ENCODE data around the gene CFHR3. TPM values are rescaled to one million over a fixed set of nuclear protein-coding genes. Genes with fewer than 3 reads are reported as not detected.
A peak's percentile ranks its signal among the peaks of the same experiment; 100 is the strongest.
"Not testable (repeated sequence)": the region's sequence is repeated elsewhere in the genome, so short reads cannot be mapped to it uniquely, and the experiment has no call there.

Gene CFHR3
- total RNA-seq, 4 donors from 2014 or later: 0.21 to 3.0 (median 0.62) TPM

GRCh38 chr1:196827860-196828259 lies 53.2 kb downstream of the CFHR3 start:
- TF ChIP-seq, protein P1, sequence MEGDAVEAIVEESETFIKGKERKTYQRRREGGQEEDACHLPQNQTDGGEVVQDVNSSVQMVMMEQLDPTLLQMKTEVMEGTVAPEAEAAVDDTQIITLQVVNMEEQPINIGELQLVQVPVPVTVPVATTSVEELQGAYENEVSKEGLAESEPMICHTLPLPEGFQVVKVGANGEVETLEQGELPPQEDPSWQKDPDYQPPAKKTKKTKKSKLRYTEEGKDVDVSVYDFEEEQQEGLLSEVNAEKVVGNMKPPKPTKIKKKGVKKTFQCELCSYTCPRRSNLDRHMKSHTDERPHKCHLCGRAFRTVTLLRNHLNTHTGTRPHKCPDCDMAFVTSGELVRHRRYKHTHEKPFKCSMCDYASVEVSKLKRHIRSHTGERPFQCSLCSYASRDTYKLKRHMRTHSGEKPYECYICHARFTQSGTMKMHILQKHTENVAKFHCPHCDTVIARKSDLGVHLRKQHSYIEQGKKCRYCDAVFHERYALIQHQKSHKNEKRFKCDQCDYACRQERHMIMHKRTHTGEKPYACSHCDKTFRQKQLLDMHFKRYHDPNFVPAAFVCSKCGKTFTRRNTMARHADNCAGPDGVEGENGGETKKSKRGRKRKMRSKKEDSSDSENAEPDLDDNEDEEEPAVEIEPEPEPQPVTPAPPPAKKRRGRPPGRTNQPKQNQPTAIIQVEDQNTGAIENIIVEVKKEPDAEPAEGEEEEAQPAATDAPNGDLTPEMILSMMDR (IDR thresholded peaks at IDR 0.05): peak in 3 of 5 experiments; percentile 16 to 32 (median 28)
- H3K27ac ChIP-seq; H3K36me3 ChIP-seq; H3K9me3 ChIP-seq; H3K4me3 ChIP-seq; H3K4me1 ChIP-seq; DNase-seq (ENCODE audit: low spot score in 2 of 2); H3K27me3 ChIP-seq: not testable (repeated sequence)
- 0 to 1% methylated on average over 4 of the region's 4 CpGs for WGBS, 2 donors

Other genes with a start within 250 kb of the CFHR3 start
- 1 to 10 TPM; 8.0 to 9.9 (median 8.6) TPM for gene KCNT2, start 166.4 kb upstream of the CFHR3 start, total RNA-seq
- 100 to 1,000 TPM; 164 to 268 (median 248) TPM for gene CFH, start 122.8 kb upstream of the CFHR3 start, total RNA-seq
- 1 to 10 TPM in 1 of 4 donors, not detected in 3; 5.7 TPM for gene CFHR1, start 44.9 kb downstream of the CFHR3 start, total RNA-seq
- 1 to 10 TPM in 1 of 4 donors, not detected in 3; 1.8 TPM for gene CFHR4, start 113.2 kb downstream of the CFHR3 start, total RNA-seq
- gene CFHR2, start 168.9 kb downstream of the CFHR3 start, total RNA-seq: not detected
- not detected for gene CFHR5, start 202.7 kb downstream of the CFHR3 start, total RNA-seq